ENCODE measurements around the gene ARMC7. TPM values are rescaled to one million over a fixed set of nuclear protein-coding genes. Genes with fewer than 3 reads are reported as not detected.

Gene ARMC7
- total RNA-seq, 2 donors from 2014 or later: 20.0 to 26.6 TPM

DNA sequence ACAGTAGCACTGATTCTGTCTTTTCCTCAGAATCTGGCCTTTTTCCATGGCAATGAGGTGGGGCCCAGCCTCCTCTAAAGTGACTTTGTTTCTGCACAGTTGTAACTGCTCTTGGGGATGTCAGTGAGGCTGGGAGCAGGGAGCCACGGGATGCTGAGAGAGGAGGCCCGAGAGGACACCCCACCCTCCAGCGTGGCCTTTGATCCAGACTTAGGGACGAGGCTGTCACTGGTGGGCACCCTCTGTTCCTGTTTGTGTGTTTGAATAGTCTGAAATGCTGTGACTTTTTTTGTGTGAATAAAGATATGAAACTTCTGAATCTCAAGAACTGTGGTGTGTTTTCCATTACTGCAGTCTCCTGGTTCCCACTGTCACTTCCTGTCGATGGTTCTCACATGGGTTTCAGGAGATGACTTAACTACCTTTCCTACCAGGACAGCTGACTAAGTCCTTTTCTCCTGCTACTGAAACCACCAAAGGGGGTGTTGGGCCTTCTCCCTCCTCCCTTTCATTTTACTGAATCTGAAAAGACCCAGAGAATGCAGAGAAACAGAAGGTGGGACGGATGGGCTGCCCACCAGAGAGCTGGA, 44.1 kb upstream of the ARMC7 start:
- DNase-seq: no peak
- Mint-ChIP-seq H3K9me3 (peaks cover 1% of the 10 kb centered on the region), H3K36me3 (ENCODE audit: low read depth) (peaks cover 51% of the 10 kb centered on the region), H3K27me3 (ENCODE audit: insufficient read depth) (no peaks in the 10 kb centered on the region), H3K4me1 (peaks cover 3% of the 10 kb centered on the region), H3K4me3 (no peak overlapping the region), H3K27ac (no peak overlapping the region)
- Histone ChIP-seq H3K36me3 (ENCODE audit: control insufficient read depth, insufficient read depth, low read length) (peaks cover 44% of the 10 kb centered on the region), H3K9ac (ENCODE audit: extremely low read depth, low read length, poor library complexity, severe bottlenecking) (no peak overlapping the region), H3K27ac (ENCODE audit: low read depth, low read length) (no peak overlapping the region), H3K27me3 (ENCODE audit: control insufficient read depth, insufficient read depth, low read length, poor library complexity, severe bottlenecking) (no peaks in the 10 kb centered on the region), H3K4me1 (ENCODE audit: control insufficient read depth, insufficient read depth, low read length) (peaks cover 3% of the 10 kb centered on the region), H3K9me3 (ENCODE audit: control insufficient read depth, low read length) (no peaks in the 10 kb centered on the region), H3K4me3 (ENCODE audit: low read length) (no peak overlapping the region)
- TF ChIP-seq, protein P1, sequence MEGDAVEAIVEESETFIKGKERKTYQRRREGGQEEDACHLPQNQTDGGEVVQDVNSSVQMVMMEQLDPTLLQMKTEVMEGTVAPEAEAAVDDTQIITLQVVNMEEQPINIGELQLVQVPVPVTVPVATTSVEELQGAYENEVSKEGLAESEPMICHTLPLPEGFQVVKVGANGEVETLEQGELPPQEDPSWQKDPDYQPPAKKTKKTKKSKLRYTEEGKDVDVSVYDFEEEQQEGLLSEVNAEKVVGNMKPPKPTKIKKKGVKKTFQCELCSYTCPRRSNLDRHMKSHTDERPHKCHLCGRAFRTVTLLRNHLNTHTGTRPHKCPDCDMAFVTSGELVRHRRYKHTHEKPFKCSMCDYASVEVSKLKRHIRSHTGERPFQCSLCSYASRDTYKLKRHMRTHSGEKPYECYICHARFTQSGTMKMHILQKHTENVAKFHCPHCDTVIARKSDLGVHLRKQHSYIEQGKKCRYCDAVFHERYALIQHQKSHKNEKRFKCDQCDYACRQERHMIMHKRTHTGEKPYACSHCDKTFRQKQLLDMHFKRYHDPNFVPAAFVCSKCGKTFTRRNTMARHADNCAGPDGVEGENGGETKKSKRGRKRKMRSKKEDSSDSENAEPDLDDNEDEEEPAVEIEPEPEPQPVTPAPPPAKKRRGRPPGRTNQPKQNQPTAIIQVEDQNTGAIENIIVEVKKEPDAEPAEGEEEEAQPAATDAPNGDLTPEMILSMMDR (conservative IDR thresholded peaks at IDR 0.05): no peak
- 95 to 100% methylated on average over 3 to 6 of the region's 6 CpGs for WGBS, 2 experiments (ENCODE audit: insufficient coverage in 1 of 2, insufficient read length in 1 of 2)

DNA sequence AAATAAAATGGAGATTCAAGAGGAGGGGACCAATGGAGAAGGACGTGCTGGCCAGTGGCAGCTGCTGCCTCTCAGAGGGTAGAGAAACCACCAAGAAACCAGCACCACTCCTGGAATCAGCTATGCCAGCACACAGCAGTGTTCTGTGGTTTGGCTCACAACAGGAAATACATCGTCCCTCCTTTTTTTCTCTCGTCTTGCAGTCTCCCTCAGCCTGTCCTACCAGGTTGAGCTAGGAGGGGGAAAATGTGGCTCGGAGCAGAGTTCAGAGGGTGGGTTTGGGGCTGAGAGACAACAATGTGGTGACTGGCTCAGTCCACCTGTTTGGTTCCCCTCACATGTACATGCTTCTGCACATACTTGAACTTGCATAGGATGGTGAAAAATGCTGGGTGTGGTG, 41.9 kb upstream of the ARMC7 start:
- Mint-ChIP-seq H3K4me3 (no peak overlapping the region), H3K27me3 (ENCODE audit: insufficient read depth) (no peaks in the 10 kb centered on the region), H3K36me3 (ENCODE audit: low read depth) (peaks cover 30% of the 10 kb centered on the region), H3K4me1 (peaks cover 3% of the 10 kb centered on the region), H3K9me3 (peaks cover 1% of the 10 kb centered on the region), H3K27ac (no peak overlapping the region)
- no peaks in the 10 kb centered on the region for H3K4me1 ChIP-seq (ENCODE audit: control insufficient read depth, insufficient read depth, low read length)
- no peak for DNase-seq
- H3K27me3 ChIP-seq (ENCODE audit: control insufficient read depth, insufficient read depth, low read length, poor library complexity, severe bottlenecking): no peaks in the 10 kb centered on the region
- TF ChIP-seq, protein P1 (conservative IDR thresholded peaks at IDR 0.05): no peak
- no peak overlapping the region for H3K27ac ChIP-seq (ENCODE audit: low read depth, low read length)
- peaks cover 22% of the 10 kb centered on the region for H3K36me3 ChIP-seq (ENCODE audit: control insufficient read depth, insufficient read depth, low read length)
- H3K9ac ChIP-seq (ENCODE audit: extremely low read depth, low read length, poor library complexity, severe bottlenecking): no peak overlapping the region
- H3K4me3 ChIP-seq (ENCODE audit: low read length): no peak overlapping the region
- H3K9me3 ChIP-seq (ENCODE audit: control insufficient read depth, low read length): no peaks in the 10 kb centered on the region
- WGBS, 2 experiments (ENCODE audit: insufficient coverage in 1 of 2, insufficient read length in 1 of 2): 78 to 90% methylated on average over 1 to 4 of the region's 4 CpGs

DNA sequence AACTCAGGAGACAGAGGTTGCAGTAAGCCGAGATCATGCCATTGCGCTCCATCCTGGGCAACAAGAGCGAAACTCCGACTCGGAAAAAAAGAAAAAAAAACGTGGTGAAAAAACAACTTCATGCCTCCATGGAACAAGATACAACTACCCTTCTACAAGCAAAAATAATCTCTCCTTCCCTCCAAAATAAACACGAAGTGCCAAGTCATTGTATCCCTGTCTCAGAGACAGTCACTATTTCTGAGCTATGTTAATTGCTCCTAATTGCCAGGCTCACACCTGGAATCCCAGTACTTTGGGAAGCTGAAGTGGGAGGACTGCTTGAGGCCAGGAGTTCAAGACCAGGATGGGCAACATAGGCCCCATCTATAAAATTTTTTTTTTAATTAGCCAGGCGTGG, 41.0 kb upstream of the ARMC7 start:
- Mint-ChIP-seq H3K36me3 (ENCODE audit: low read depth) (peaks cover 21% of the 10 kb centered on the region), H3K9me3 (peaks cover 1% of the 10 kb centered on the region), H3K4me1 (peaks cover 3% of the 10 kb centered on the region), H3K27me3 (ENCODE audit: insufficient read depth) (no peaks in the 10 kb centered on the region), H3K27ac (peak overlapping the region; percentile 28), H3K4me3 (no peak overlapping the region)
- 87 to 95% methylated on average over 4 to 8 of the region's 8 CpGs for WGBS, 2 experiments (ENCODE audit: insufficient coverage in 1 of 2, insufficient read length in 1 of 2)
- H3K27me3 ChIP-seq (ENCODE audit: control insufficient read depth, insufficient read depth, low read length, poor library complexity, severe bottlenecking): no peaks in the 10 kb centered on the region
- no peaks in the 10 kb centered on the region for H3K4me1 ChIP-seq (ENCODE audit: control insufficient read depth, insufficient read depth, low read length)
- no peak overlapping the region for H3K27ac ChIP-seq (ENCODE audit: low read depth, low read length)
- no peak overlapping the region for H3K9ac ChIP-seq (ENCODE audit: extremely low read depth, low read length, poor library complexity, severe bottlenecking)
- peaks cover 13% of the 10 kb centered on the region for H3K36me3 ChIP-seq (ENCODE audit: control insufficient read depth, insufficient read depth, low read length)
- H3K4me3 ChIP-seq (ENCODE audit: low read length): no peak overlapping the region
- no peaks in the 10 kb centered on the region for H3K9me3 ChIP-seq (ENCODE audit: control insufficient read depth, low read length)
- no peak for DNase-seq
- TF ChIP-seq, protein P1 (conservative IDR thresholded peaks at IDR 0.05): no peak
